ENCODE results near the gene GAB2.
"Not testable (repeated sequence)": the region's sequence is repeated elsewhere in the genome, so short reads cannot be mapped to it uniquely, and the experiment has no call there.

Gene GAB2

DNA sequence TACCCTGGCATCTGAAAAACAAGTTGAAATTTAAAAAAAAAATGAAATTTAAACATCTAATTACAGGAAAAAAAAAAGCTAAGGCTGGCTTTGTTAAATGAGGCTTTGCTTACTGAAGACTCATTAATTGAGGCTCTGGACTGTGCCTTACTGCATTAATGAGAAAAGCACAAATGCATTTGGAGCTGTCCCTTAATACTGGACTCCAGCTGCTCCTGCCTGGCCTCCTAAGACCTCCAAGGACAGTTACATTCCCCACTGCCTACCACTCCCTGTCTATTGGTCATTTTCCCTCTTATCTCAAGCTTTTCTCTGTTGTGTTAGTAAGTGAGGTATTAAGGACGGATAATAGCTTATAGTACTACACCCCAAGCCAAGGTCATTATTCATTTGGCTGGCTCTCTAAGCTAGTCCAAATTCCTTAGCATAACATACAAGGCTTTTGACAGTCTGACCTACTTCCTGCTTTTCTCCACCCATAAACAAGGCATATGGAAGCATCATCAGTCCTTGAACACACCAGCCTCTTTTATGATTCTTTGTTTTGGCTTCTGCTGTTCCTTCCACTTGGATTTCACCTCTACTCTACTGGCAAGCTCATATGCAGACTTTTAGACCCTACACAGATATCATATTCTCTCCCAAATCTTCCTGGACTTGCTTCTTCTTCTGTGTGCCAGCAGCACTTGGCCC is 166.4 kb downstream of the GAB2 start:
- no peak for DNase-seq (ENCODE audit: low read depth in 2 of 3, low spot score in 2 of 3)

DNA sequence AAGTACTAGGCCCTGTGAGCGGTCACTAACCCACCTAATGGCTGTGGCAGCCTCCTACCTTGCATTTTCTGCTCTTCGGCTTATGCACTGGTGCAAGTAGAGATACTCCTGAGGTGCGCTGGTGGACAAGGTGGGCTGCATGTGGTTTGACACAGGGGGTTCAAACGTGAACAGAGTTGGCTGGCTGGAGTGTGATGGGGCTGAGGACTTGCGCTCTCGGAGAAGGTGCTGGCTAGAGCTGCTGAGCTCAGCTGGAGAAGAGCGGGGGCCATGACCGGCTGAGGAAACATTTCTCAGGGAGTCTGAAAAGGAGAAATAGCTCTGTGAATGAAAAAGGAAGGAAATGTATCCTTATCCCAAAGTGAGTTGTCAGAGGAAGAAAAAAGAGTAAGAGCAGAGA is 167.5 kb downstream of the GAB2 start:
- DNase-seq (ENCODE audit: low read depth in 2 of 3, low spot score in 2 of 3): no peak

DNA sequence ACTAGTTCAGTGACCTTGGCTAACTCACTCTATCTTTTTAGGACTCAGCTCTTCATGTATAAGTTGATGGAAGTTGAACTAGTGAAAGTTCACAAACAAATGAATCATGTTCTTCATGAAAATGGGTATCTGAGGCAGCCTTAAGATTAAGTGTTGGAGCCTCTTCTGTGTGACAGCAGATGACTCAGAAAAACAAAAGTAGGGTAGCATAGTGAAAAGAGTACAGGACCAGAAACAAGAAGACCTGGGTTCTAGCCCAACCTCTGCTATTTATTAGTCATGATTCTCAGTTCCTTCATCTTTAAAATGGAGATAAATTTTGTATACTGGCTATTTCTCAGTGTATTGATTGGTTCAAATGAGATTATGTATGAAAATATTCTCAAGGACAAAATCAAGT is 168.7 kb downstream of the GAB2 start:
- no peak for DNase-seq (ENCODE audit: low read depth in 2 of 3, low spot score in 2 of 3)

DNA sequence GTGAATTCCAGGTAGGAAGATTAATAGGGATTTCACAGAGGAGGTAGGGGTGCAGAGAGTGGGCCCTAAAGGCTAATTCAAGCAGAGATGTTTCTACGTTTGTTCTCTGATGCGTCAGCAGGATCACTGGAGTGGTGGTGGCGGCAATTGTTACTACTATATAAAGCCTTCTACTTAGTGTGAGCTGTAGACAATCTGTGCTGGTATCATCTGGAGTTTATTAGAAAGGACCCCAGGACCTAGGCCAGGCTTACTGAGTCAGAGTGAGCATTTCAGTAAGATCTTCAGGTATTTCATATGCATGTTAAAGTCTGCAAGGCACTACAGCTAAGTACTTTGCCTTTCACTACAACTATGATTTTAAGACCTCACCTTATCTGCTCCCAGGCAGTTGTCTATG is 169.4 kb downstream of the GAB2 start:
- no peak for DNase-seq (ENCODE audit: low read depth in 2 of 3, low spot score in 2 of 3)

DNA sequence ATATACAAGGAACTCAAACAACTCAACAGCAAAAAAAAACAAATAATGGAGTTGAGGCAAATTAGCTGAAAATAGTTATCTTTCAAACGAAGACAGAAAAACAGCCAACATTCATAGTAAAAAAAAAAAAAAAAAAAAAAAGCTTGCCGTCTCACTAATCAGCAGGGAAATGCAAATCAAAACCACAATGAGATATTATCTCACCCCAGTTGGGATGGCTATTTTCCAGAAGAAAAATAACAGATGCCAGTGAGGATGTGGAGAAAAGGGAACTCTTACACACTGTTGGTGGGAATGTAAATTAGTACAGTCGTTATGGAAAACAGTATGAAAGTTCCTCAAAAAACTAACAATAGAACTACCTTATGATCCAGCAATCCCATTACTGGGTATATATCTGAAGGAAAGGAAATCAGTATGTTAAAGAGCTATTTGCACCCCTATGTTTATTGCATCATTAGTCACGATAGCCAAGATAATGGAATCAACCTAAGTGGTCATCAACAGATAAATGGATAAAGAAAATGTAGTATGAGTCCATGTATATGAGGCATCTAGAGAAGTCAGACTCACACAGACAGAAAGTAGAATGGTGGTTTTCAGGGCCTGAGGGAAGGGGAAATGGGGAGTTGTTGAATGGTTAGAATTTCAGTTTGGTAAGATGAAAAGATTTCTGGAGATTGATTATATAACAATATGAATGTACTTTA is 172.9 kb downstream of the GAB2 start:
- no peak for DNase-seq (ENCODE audit: low read depth in 2 of 3, low spot score in 2 of 3)

DNA sequence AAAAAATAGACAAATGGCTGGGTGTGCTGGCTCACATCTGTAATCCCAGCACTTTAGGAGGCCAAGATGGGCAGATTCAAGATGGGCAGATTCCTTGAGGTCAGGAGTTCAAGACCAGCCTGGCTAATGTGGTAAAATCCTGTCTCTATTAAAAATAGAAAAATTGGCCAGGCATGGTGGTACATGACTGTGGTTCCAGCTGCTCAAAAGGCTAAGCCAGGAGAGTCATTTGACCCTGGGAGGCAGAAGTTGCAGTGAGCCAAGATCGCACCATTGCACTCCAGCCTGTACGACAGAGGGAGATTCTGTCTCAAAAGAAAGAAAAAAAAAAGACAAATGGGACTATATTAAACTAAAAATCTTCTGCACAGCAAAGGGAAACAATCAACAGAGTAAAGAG is 173.5 kb downstream of the GAB2 start:
- DNase-seq (ENCODE audit: low read depth in 2 of 3, low spot score in 2 of 3): no peak

DNA sequence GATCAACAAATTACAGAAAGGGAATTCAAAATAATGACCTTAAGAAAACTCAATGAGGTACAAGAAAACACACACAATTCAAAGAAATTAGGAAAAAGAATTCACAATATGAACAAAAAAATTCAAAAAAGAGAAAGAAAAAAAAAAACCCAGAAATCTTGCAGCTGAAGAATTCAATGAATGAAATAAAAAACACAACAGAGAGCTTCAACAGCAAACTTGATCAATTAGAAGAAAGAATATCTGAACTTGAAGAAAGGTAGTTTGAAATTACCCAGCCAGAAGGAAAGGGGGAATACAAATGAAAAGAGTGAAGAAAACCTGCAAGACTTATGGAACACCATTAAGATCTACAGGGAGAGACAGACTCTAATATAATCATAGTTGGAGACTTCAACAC is 176.1 kb downstream of the GAB2 start:
- no peak for DNase-seq (ENCODE audit: low read depth in 2 of 3, low spot score in 2 of 3)

DNA sequence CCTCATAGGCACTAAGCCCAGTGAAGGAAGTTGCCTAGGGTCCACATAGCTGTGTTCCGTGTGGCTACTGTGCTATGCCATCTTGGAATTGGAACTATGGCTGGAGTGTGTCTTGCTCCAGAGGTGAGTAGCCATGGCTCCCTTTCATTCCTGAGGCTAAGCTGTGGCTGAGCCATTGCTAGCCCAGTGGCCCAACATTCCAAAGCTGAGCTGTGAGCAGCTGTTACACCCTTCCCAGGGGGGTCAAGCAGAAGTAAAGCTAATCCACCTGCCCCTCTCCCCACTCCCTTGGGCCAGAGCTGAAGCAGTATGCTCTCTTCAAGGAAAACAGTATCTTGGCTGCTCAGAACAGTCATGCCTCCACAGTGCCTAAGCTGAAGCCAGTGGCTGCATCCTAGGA is 177.8 kb downstream of the GAB2 start:
- no peak for DNase-seq (ENCODE audit: low read depth in 2 of 3, low spot score in 2 of 3)

DNA sequence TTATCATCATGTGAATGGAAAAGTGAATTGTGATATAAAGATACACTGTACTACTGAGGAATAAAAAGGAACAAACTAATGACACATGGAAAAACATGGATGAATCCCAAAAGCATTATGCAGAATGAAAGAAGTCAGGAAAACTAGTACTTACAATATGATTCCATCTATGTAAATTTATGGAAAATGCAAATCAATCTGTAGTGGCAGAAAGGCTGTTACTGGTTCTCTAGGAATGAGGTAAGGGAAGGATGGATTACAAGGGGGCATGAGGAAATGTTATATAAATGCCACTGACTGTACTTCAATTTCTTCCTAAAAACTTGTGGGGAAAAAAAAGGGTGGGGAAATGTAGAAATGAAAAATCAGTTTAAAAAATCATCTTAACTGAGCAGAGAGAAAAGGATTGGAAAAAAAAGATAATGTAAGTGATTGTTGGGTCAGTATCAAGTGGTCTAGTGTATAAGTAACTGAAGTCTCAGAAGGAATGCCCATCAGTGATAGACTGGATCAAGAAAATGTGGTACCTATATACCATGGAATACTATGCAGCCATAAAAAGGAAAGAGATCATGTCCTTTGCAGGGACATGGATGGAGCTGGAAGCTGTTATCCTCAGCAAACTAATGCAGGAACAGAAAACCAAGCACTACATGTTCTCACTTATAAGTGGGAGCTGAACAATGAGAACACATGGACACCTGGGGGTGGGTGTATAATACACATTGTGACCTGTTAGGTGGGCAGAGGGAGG is 180.2 kb downstream of the GAB2 start:
- no peak for DNase-seq (ENCODE audit: low read depth in 2 of 3, low spot score in 2 of 3)

DNA sequence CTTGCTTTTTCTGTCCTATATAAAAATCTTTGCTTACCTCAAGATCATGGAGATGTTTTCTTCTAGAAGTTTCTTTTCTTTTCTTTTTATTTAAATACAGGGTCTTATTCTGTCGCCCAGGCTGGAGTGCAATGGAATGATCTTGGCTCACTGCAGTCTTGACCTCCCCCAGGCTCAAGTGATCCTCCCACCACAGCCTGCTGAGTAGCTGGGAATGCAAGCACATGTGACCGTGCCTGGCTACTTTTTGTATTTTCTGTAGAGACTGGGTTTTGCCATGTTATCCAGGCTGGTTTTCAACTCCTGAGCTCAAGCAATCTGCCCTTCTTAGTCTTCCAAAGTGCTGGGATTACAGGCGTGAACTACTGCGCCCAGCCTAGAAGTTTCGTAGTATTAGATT is 183.6 kb downstream of the GAB2 start:
- no peak for DNase-seq (ENCODE audit: low read depth in 2 of 3, low spot score in 2 of 3)

DNA sequence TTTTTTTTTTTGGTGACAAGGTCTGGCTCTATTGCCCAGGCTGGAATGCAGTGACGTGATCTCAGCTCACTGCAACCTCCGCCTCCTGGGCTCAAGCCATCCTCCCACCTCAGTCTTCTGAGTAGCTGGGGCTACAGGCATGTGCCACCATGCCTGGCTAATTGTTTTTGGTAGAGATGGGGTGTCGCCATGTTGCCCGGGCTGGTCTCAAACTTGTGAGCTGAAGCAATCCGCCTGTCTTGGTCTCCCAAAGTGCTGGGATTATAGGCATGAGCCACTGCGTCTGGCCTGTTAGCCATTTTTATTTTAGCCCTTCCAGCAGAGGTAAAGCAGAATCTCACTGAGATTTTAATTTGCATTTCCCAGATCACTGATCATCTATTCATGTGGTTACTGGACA is 184.6 kb downstream of the GAB2 start:
- DNase-seq (ENCODE audit: low read depth in 2 of 3, low spot score in 2 of 3): not testable (repeated sequence)

DNA sequence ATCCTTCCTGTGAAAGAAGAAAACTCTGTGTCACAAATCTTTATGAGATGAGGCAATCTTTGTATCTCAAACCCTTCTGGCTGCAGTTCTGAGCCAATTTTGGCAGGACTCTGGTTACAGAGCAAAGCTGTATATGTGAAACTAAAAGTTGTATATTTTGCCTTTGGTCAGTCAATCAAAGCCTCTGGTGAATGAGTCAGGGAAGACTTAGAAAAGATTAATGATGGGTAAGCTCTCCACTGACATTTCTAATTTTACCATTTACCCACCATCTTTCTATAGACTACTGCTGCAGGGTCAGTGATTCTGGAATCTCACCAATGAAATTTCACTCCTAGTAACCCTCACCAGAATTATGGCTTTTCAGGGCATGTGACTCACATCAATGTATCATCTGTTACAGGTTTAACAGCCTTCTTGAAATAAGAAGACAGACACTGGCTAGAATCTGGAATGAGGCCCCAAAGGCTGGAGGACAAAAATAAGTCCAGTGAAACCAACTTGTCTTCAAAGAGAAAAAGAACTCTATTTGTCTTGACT is 185.6 kb downstream of the GAB2 start:
- DNase-seq (ENCODE audit: low read depth in 2 of 3, low spot score in 2 of 3): no peak

DNA sequence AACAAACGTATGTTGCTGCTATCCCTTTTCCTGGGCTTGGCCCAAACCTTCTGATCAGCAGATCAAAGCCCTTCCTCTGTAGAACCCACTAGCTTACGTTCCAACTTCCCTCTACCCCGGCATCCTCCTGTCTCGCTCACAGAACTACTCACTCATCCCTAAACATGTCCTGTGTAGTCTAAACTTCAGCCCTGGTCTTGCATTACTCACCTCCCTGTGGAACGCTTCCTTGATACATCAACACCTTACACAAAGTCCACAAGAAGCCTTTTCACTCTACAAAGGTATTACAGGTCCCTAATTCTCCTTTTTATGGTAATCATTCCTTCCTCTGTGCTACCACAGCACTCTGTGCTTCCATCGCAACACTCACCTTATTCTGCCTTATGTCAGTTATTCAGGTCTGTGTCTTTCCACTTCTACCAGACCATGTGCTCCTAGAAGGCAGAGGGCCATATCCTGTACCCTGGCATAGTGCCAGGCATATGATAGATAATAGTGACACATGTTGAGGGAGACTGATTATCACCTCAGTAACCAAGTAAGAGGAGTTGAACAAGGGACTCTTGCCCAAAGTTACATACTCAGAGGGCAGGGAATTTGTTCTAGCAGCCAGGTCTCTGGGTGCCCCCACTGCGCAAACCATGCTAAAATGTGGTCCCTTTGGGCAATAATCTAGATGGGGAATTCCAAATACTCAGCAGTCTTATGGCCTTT is 187.3 kb downstream of the GAB2 start:
- DNase-seq (ENCODE audit: low read depth in 2 of 3, low spot score in 2 of 3): no peak

DNA sequence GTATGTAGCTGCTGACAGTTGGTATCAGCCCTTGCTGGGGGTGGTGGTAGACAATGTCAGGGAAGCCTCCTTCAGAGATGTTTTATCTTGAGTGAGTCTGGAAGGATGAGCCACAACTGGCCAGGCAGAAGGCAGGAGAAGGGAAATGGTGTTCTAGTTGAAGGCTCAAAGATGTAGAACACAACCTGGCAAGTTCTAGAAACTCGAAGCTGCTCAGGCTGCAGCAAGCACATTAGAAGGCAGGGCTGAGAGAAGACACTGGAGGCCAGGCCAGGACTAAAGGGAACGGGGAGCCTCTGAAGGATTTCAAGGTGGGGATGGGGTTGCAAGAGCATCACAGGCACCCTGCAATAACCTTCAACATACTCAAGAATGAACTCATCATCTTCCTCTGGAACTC is 188.5 kb downstream of the GAB2 start:
- DNase-seq (ENCODE audit: low read depth in 2 of 3, low spot score in 2 of 3): no peak

DNA sequence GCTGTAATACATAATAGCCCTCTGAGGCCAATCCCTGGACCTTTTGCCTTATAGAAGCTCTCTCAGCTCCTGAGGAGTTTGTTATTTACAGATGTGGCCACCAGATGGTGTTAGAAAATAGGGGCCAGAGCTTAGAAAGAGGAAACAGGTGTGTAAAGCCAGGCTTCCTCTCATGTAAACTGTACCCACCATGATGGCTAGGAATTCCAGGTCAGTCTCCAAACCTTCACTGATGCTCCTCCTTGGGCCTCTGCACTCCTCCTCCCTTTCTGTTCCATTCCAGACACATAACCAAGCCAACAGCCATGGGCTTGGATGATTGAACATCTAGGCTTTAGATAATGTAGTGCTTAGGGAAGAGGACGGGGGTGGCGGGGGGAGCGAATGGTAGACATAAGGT is 189.2 kb downstream of the GAB2 start:
- no peak for DNase-seq (ENCODE audit: low read depth in 2 of 3, low spot score in 2 of 3)

DNA sequence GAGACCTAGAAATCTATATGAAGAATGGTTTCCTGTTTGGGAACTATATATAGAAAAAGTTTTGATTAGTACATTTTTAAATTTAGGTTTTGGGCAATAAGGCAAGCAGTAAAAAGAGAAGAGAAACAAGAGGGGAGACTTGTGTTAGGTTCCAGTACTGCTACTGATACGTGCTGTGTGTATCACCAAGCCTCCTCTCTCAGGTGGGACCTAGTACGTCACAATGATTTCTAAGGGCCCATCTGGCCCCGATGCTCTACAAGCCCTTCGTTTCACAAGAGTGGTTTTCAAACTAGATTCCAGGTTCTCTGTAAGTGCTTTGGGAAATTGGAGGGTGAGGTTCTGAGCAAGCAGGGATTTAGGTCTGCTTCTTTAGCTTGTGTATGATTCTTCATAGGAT is 189.7 kb downstream of the GAB2 start:
- DNase-seq (ENCODE audit: low read depth in 2 of 3, low spot score in 2 of 3): no peak

DNA sequence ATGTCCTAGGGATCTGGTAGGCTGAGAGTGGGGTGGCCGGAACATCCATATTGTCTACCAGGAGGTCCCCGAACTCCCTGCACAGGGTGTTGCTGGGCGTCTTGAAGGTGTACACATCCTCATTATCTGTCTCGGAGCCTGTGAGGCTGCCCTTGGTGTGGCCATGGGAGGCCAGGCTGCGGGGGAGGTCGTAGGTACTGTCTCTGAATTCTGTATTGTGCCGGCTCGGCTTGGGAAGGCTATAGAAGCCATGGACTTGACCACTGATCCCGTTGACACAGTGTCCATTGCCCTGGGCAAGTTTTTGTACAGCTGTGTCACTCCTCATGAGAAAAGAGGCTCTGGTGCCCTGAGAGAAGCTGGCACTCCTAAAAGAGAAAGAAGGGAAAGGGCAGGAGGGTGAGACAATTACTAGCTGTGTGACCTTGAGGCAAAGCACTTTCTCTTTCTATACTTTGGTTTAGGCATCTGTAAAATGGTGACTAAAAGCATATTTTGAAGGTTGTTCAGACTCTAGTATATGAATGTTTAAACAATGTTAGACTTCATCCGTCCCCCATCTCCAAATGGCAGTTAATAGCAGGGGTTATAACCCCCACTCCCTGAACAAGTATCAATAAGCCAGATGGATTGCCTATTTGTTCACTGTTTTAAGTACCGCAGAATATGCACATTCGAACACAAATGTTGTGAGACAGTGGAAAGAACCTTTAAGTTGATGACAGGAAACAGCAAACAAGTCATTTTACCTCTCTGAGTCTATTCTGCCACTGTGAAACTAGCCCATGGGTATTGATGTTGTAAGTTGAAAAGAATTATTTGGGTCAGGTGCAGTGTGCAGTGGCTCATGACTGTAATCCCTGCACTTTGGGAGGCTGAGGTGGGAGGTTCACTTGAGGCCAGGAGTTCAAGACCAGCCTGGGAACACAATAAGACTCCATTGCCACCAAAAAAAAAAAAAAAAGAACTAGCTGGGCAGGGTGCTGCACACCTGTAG is 190.6 kb downstream of the GAB2 start:
- DNase-seq (ENCODE audit: low read depth in 2 of 3, low spot score in 2 of 3): no peak

DNA sequence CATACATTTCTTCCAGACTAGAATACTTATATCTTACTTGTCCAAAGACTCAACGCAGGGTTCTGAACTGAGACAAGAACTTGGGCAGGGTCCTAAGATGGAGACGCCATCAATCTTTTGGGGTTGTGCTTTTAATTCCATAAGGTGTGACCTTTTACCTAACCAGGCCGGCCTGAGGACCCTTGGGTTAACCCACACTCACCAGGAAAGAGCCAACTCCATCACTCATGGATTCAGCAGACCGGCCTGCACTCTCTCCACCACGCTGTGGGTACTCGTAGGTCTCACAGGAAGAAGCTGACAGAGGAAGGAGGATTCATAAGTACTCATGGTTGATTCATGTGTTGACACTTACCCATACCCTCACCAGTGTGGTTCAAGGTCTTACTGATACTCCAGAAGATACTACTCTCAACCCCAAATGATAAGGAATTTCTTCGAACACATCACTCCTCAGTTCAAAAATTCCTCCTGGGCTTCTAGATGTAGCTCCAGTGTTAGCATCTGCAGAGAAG is 192.7 kb downstream of the GAB2 start:
- DNase-seq (ENCODE audit: low read depth in 2 of 3, low spot score in 2 of 3): no peak

DNA sequence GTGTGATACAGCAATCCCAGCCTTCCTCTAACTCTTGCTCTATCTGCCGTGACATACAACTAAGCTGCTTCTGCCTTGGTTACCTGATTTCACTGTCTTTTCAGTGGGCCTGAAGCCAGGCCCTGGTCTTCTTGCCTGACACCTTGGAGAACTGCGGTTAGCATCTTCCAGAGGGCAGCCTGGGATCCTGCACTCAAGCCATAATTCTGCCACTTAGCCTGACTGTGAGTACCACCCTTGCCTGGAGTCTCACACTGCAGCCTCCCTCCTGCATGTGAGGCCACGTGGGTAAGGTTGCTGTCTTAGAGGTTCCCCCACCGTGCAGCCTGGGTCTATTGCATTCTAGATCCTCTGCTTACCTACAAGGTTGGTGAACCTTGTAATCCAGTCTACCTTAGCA is 193.1 kb downstream of the GAB2 start:
- DNase-seq (ENCODE audit: low read depth in 2 of 3, low spot score in 2 of 3): no peak

Measured in activated CD8-positive, alpha-beta memory T cell treated with anti-CD3 and anti-CD28 coated beads for 48 hours (primary cell).